Caco-2 (cell line): ENCODE results near the gene SHISA2. TPM values are rescaled to one million over a fixed set of nuclear protein-coding genes. Genes with fewer than 3 reads are reported as not detected.

Experiments used
- BruUV-seq: library from RNA; stranded (reverse); fragments of 400-500 nt; replicated peaks from 2 replicates; lab custom pipeline; 2021; lab: Mats Ljungman, UMichigan
- CTCF ChIA-PET: fragments of 300-600 bp; sonication (Branson Sonifier 250); formaldehyde crosslinking; loops from one replicate; lab custom pipeline; 2022; ENCODE audit warnings: antibody characterized with exemption; lab: Charles Lee
- POLR2A ChIA-PET: fragments of 300-600 bp; sonication (Branson Sonifier 250); formaldehyde crosslinking; loops from one replicate; lab custom pipeline; 2022; ENCODE audit warnings: antibody characterized with exemption; lab: Charles Lee
- DNase-seq, 2 experiments: peaks; one replicate each; pipeline versions ENCODE4 v3.0.0 to v3.0.0-alpha.2; 2020 to 2022
- H3K27me3 ChIP-seq: replicated peaks from 2 replicates; pipeline ENCODE4 v1.6.0; 2011; ENCODE audit warnings: low read length; ENCODE audit not compliant: control insufficient read depth, insufficient read depth
- H3K36me3 ChIP-seq: 2 replicates; pipeline ENCODE4 v1.5.1; 2011; ENCODE audit warnings: low read length; ENCODE audit not compliant: control insufficient read depth, insufficient read depth
- H3K4me1 ChIP-seq: fragments of 250-450 bp; sonication (Bioruptor Pico); 2 replicates; pipeline ENCODE4 v1.5.1; 2020; ENCODE audit warnings: mild to moderate bottlenecking
- H3K4me3 ChIP-seq: 2 replicates; pipeline ENCODE4 v1.5.1; 2011; ENCODE audit warnings: low read depth, mild to moderate bottlenecking, control low read depth, low read length
- H3K9me3 ChIP-seq: fragments of 250-450 bp; sonication (Bioruptor Pico); 2 replicates; pipeline ENCODE4 v1.5.1; 2020; ENCODE audit warnings: mild to moderate bottlenecking, moderate library complexity
- H3K27ac Mint-ChIP-seq: one replicate; pipeline ENCODE4 v1.8.0; 2022; ENCODE audit warnings: mixed read lengths; ENCODE audit not compliant: unreplicated experiment
- H3K27me3 Mint-ChIP-seq: one replicate; pipeline ENCODE4 v1.8.0; 2022; ENCODE audit warnings: mixed read lengths; ENCODE audit not compliant: insufficient read depth, unreplicated experiment
- H3K36me3 Mint-ChIP-seq: one replicate; pipeline ENCODE4 v1.8.0; 2022; ENCODE audit warnings: mild to moderate bottlenecking, mixed read lengths; ENCODE audit not compliant: insufficient read depth, unreplicated experiment
- H3K4me1 Mint-ChIP-seq: one replicate; pipeline ENCODE4 v1.8.0; 2022; ENCODE audit warnings: low read depth, mixed read lengths; ENCODE audit not compliant: unreplicated experiment
- H3K4me3 Mint-ChIP-seq: one replicate; pipeline ENCODE4 v1.8.0; 2022; ENCODE audit warnings: mild to moderate bottlenecking, moderate library complexity, mixed read lengths; ENCODE audit not compliant: unreplicated experiment
- H3K9me3 Mint-ChIP-seq: one replicate; pipeline ENCODE4 v1.8.0; 2022; ENCODE audit warnings: mixed read lengths; ENCODE audit not compliant: unreplicated experiment
- CTCF ChIP-seq, 2 experiments: fragments of 200-600 bp in 1 of 2; IDR thresholded peaks; 1 replicate in 1 of 2; 2 replicates in 1 of 2; pipeline versions ENCODE4 v1.5.1 to v1.8.0; 2011 to 2022; ENCODE audit warnings: antibody characterized with exemption in 1 of 2, control low read depth in 1 of 2, inconsistent platforms in 1 of 2, low read depth in 1 of 2, low read length in 1 of 2, mild to moderate bottlenecking in 1 of 2, moderate library complexity in 1 of 2; ENCODE audit not compliant: insufficient read depth in 1 of 2, severe bottlenecking in 1 of 2, unreplicated experiment in 1 of 2
- intact Hi-C: fragments of 100-400 bp; cut with micrococcal nuclease; formaldehyde crosslinking; loops from one replicate; pipeline ENCODE4 v1.10.0; 2022; ENCODE audit not compliant: unreplicated experiment
- total RNA-seq: library from RNA; stranded (reverse); gene quantifications from 2 replicates; pipeline ENCODE4 v1.2.3, GENCODE V29; 2022

Gene SHISA2
- total RNA-seq, 1 experiment from 2014 or later: not detected

GRCh38 chr13:26036383-26036782, 15.4 kb downstream of the SHISA2 start:
- Mint-ChIP-seq H3K4me1 (no peaks in the 10 kb centered on the region), H3K4me3 (no peak overlapping the region), H3K27ac (no peak overlapping the region), H3K36me3 (no peaks in the 10 kb centered on the region), H3K27me3 (no peaks in the 10 kb centered on the region), H3K9me3 (no peaks in the 10 kb centered on the region)
- no peak for DNase-seq
- Histone ChIP-seq H3K4me1 (peaks cover 6% of the 10 kb centered on the region; the same call in 1 of the 2 replicates), H3K4me3 (no peak overlapping the region), H3K9me3 (no peaks in the 10 kb centered on the region), H3K36me3 (no peaks in the 10 kb centered on the region), H3K27me3 (no peaks in the 10 kb centered on the region)
- no peak for TF ChIP-seq CTCF (IDR thresholded peaks at IDR 0.05; ENCODE audit: insufficient read depth in 1 of 2, low read depth in 1 of 2, low read length in 1 of 2, severe bottlenecking in 1 of 2, unreplicated experiment in 1 of 2)
- ChIA-PET CTCF (no interaction called here), POLR2A (no interaction called here)
- intact Hi-C loops: no loop called here
- BruUV-seq: no TSS peak

GRCh38 chr13:26034018-26034417, 17.8 kb downstream of the SHISA2 start:
- POLR2A ChIA-PET: no interaction called here
- H3K4me3 Mint-ChIP-seq: no peak overlapping the region

GRCh38 chr13:26030331-26030730, 21.5 kb downstream of the SHISA2 start:
- Mint-ChIP-seq H3K9me3 (peaks cover 11% of the 10 kb centered on the region), H3K27ac (no peak overlapping the region), H3K4me3 (no peak overlapping the region), H3K27me3 (no peaks in the 10 kb centered on the region), H3K4me1 (peaks cover 12% of the 10 kb centered on the region), H3K36me3 (no peaks in the 10 kb centered on the region)
- DNase-seq: no peak
- no peaks in the 10 kb centered on the region for H3K4me1 ChIP-seq
- no peak for TF ChIP-seq CTCF (IDR thresholded peaks at IDR 0.05; ENCODE audit: insufficient read depth in 1 of 2, low read depth in 1 of 2, low read length in 1 of 2, severe bottlenecking in 1 of 2, unreplicated experiment in 1 of 2)
- no TSS peak for BruUV-seq
- H3K27me3 ChIP-seq: no peaks in the 10 kb centered on the region
- ChIA-PET CTCF (no interaction called here), POLR2A (no interaction called here)
- no peak overlapping the region for H3K4me3 ChIP-seq
- H3K9me3 ChIP-seq: no peaks in the 10 kb centered on the region; the same call in 1 of the 2 replicates
- no peaks in the 10 kb centered on the region for H3K36me3 ChIP-seq
- intact Hi-C loops: no loop called here

More at GRCh38 chr13:26034018-26034417, 17.8 kb downstream of the SHISA2 start:
- no TSS peak for BruUV-seq
- DNase-seq: no peak
- CTCF ChIA-PET: no interaction called here
- no peaks in the 10 kb centered on the region for H3K36me3 Mint-ChIP-seq
- Histone ChIP-seq H3K27me3 (no peaks in the 10 kb centered on the region), H3K9me3 (no peaks in the 10 kb centered on the region; the same call in 1 of the 2 replicates), H3K36me3 (no peaks in the 10 kb centered on the region), H3K4me3 (no peak overlapping the region), H3K4me1 (peaks cover 6% of the 10 kb centered on the region; the same call in 1 of the 2 replicates)
- no peaks in the 10 kb centered on the region for H3K27me3 Mint-ChIP-seq
- peaks cover 12% of the 10 kb centered on the region for H3K4me1 Mint-ChIP-seq
- H3K9me3 Mint-ChIP-seq: peaks cover 11% of the 10 kb centered on the region
- no peak overlapping the region for H3K27ac Mint-ChIP-seq
- TF ChIP-seq CTCF (IDR thresholded peaks at IDR 0.05; ENCODE audit: insufficient read depth in 1 of 2, low read depth in 1 of 2, low read length in 1 of 2, severe bottlenecking in 1 of 2, unreplicated experiment in 1 of 2): no peak
- intact Hi-C loops: no loop called here
